HG03159 (cell line): ENCODE measurements around the gene RPLP2.
A peak's percentile ranks its signal among the peaks of the same experiment; 100 is the strongest.

Experiments used
- ATAC-seq: cut with Tn5 transposase; IDR thresholded peaks from one replicate; pipeline ENCODE4 v1.9.1; 2021; ENCODE audit warnings: mild to moderate bottlenecking, moderate library complexity; ENCODE audit not compliant: unreplicated experiment

RPLP2 gene

DNA sequence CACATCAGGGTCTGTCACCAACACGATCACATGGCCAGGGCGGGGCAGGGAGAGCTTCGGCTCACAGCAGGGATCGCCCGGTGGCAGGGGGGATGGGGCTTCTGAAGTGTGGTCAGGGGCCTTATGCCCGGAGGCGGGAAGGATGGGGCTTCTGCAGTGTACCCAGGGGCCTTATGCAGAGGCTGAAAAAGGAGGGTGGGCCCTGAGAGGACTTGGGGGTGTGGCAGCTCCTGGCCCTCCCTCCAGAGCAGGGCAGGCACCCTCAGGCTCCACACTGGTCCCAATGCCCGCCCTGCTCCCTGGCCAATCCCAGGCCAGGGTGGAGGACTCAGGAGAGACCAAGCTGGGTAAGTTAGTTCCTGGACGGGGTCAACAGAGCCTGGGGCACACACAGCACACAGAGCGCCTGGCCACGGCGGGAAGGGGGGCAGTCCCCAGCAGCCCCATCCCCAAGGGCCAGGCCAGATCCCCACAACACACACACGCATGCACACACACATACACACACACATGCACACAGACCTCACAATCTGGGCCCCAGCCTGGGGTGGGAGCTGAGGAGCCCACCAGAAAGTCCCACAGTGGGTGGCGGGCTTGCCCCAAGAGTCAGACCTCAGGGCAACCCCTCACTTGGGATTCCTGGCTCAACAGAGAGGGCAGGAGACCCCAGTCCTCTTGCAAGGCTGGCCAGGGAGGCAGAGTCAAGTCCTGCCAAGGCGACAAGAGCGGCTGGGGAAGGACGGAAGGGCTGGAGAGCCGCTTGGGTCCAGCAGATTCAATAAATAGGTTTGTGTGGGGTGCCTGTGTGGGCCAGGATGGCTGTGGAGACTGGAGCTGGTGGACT lies 18.8 kb upstream of the RPLP2 start:
- no peak for ATAC-seq

DNA sequence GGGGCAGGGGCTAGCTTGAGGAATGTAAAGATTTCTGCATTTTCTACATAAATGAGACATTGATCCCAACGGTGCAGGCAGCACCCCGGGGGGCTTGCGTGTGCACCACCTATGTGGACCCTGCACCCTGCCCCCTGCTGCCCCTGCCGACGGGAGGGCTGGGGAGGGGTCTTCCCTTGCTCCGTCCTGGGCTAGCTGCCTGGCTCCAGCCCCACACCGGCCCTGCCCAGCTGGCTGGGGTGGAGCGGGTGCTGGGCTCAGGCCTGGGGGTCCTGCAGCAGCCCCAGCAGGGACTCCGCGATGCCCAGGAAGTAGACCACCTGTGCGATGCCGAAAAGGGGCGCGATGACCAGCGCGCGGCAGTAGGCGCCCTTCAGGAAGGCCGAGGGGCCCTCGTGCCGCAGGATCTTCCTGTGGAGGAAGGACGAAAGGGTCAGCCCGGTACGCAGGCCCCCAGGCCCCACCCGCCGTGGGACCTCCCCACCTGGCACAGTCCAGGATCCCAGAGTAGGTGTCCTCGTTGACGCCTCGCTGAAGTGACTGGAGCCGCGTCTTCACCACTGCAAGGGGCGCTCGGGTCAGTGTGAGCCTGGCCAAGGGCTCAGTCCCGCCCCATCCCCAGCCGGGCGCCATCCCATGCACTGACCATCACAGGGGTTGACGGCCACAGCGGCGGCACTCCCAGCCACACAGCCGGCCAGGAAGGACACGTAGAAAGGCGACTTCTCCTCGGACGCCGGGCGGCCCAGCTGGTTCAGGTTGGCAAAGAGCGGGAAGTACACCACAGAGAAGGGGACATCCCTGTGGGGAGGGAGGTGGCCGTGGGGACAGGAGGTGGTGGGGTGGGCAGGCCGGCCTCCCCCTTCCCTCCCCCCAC lies 17.9 kb upstream of the RPLP2 start:
- ATAC-seq = no peak

GRCh38 chr11:792535-792821 lies 17.3 kb upstream of the RPLP2 start:
- ATAC-seq = no peak

GRCh38 chr11:792873-793272 lies 16.9 kb upstream of the RPLP2 start:
- ATAC-seq = no peak

- ATAC-seq = no peak
These were observed 16.2 kb upstream of the RPLP2 start for GRCh38 chr11:793556-793955.

GRCh38 chr11:794013-794765 lies 15.6 kb upstream of the RPLP2 start:
- ATAC-seq = no peak

- no peak for ATAC-seq
These were observed 14.8 kb upstream of the RPLP2 start for GRCh38 chr11:794766-795633.

DNA sequence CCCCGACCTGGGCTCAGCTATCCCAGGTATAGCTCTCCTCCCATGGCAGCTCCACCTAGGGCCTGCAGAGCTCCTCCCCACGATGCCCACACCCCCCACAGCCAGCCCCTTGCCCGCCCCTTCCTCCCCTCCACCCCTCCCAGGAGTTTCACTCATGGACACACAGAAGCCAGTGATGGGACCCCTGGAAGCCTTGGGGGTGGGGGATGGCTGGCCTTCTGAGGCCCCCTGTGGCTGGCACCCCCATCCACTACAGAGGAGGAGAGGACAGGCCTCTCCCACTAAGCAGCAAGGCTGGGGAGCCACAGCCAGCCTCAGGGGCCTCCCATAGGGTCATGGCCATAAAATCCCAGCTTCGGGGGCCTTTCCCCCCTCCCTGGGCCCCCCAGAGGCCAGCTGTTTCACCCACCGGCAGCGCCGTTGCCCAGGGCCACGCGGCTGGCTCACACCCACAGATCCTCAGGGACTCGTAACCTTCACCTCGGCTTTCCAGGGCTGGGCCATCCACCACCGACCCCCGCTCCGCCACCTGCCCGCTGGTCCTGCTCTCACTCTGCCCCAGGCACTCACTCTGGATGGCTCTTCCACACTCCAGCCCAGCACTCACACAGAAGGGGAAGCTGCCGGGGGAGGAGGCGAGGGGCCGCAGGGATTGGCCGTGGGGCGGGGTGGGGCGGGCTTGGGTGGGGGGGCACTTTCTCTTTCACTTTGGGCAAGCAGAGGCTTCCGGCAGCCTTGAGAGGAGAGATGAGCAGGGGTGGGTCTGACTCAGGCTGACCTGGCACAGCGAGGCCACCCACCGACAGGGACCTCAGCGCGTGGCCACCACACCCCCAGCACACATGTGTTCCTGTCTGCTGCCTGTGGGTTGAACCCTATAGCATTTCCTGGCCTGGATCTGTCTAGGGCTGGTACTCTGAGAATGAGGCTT lies 13.9 kb upstream of the RPLP2 start:
- ATAC-seq = peak; percentile 31

DNA sequence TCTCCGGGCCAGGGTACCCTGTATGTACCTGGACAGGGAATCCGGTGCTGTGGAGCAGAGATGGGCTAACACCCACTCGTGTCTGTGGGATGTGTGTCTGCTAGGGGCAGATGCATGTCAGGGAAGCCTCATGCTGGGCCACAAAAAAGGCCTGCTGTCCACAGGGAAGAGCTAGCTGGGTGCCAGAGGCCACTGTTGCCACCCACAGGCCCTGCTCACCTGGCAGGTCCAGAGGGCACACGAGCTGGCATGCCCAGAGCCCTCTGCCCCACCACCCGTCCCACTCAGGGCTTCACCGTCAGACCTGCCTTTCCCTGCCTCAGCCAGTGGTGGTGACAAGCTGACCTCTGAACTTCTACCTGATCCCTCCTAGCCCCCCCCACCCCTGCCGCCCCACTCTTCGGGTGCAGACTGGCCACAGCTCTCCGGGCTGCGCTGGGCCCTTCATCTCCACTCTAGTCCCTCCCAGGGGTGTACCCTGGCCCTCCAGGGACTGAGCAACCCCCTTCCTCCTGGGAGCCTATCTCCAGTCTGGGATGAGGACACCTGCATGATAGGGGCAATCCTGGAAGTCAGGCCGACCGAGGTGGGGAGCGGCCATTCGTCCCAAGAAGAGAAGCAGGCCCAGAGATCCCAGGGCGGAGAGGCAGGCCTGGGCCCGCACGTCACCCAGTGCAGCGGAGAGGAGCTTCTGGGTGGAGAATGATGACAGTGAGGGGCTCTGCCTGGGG lies 13.0 kb upstream of the RPLP2 start:
- ATAC-seq = no peak

DNA sequence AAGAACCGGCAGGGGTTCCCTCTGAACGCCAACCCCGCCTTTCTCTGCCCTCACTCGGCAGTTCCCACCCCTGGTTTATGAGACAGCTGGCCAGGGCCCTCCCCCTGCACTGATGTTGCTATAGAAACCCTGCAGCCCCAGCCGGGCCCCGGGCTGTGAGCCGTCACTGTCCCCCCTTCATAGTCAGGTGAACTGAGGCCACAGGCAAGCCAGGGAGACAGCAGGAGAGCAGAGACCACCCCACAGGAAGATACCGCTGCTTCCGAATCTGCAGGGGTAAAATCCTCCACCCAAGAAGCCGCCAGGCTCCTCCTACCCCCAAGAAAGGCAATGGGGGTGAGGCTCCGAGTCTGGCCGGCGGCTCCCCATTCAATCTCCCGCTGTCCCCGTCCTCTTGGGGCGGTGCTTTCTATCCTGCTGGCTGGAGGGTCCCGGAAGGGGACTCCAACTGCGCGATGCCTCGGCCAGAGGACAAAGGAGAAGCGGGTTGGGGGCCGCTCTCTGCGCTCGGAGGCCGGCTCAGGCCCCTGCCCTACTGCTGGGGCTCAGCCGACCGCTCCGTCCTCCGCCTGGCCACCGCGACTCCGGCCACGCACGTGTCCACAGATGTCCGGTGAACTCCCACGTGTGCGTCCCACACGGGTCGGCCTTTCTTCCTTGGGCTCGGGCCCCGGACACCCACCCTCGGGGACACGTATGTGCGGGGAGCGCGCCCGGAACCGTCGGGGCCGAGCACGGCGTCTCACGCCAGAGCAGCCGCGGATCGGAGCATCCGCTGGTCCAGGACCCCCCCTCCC lies 12.3 kb upstream of the RPLP2 start:
- ATAC-seq = peak; percentile 45

GRCh38 chr11:798093-798713 lies 11.6 kb upstream of the RPLP2 start, which contains the start of gene SLC25A22:
Gene SLC25A22 (minus strand): TSS chr11:798281. CDS start chr11:795006, 3,275 bp downstream.
- ATAC-seq = peak; percentile 52

- no peak for ATAC-seq
These were observed 10.0 kb upstream of the RPLP2 start for GRCh38 chr11:799641-800316.

- no peak for ATAC-seq
These were observed 9.3 kb upstream of the RPLP2 start for GRCh38 chr11:800473-800872.

DNA sequence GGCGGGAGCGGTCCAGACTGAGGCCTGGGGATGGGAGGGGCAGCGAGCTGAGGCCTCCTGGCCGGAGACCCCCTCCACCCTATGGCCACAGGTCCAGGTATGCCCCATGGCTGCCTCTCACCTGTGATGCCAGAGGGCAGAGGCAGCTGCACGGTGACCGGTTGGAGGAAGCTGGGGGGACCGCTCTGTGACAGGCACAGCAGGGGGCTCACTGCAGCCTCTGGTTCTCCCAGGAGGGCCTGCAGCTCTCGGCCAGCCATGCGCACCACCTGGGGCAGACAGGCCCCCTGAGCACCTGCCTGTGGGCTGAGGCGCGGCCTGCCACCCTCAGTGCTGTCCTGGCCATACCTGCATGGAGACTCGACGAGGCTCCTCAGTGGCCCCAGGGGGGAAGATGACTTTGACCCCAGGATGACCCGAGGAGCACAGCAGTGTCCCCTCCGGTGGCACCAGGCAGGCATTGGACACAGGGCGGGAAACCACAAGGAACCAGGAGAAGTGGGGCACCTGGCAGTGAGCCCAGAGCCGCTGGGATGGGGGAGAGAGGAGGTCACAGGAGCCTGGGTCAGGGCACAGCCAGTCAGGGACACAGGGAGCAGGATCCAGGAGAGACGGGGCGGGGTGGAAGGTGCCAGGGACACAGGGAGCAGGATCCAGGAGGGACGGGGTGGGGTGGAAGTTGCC lies 8.5 kb upstream of the RPLP2 start:
- no peak for ATAC-seq

- ATAC-seq = no peak
These were observed 7.6 kb upstream of the RPLP2 start for GRCh38 chr11:802018-802617.
